Measurements from ENCODE around the gene GPATCH3. TPM values are rescaled to one million over a fixed set of nuclear protein-coding genes. Genes with fewer than 3 reads are reported as not detected.

The GPATCH3 gene
- total and polyA plus RNA-seq, 2 of the 8 experiments (the other 6 are each of a cell fraction or from before 2014, with no cell fraction given) = 7.9 to 17.4 TPM

GRCh38 chr1:26938004-26938658 is 37.9 kb upstream of the GPATCH3 start:
- CTCF ChIA-PET (ENCODE audit: partially characterized antibody) = interaction anchor here (0.8 to 1.1 kb wide), 6 partner anchors 13 to 106 kb away, joined by 3 to 4 read pairs (median 3); no protein-coding TSS in a partner anchor
- peaks cover 0 to 24% of the 10 kb centered on the region in 2 experiments; a peak in 2 of 4 replicates for H3K79me2 ChIP-seq (ENCODE audit: control insufficient read depth in 1 of 2, insufficient read depth in 2 of 2, low read length in 2 of 2)

More at GRCh38 chr1:26938004-26938658, 37.9 kb upstream of the GPATCH3 start:
- no peak for TF ChIP-seq KDM5A (IDR thresholded peaks at IDR 0.05; ENCODE audit: low read length)
- TF ChIP-seq POLR2AphosphoS5 (IDR thresholded peaks at IDR 0.05; ENCODE audit: low read depth, low read length) = peak; percentile 25; the same call in 1 of the 2 replicates
- Histone ChIP-seq H3K27ac (ENCODE audit: low read depth, low read length) (no peak overlapping the region; the same call in 1 of the 2 replicates), H3K9me3 (ENCODE audit: insufficient read depth in 2 of 2, low read depth in 1 of 2, low read length in 1 of 2) (no peaks in the 10 kb centered on the region), H2AK5ac (ENCODE audit: low read depth, low read length) (no peak overlapping the region), H3K23me2 (ENCODE audit: low read depth, low read length) (no peaks in the 10 kb centered on the region), H3K4ac (replicated peaks; ENCODE audit: insufficient read length, low read depth, low read length) (no peak overlapping the region), H3K9ac (replicated peaks in 1 of 4; ENCODE audit: extremely low read depth in 1 of 4, low read depth in 3 of 4, low read length in 3 of 4) (no peak overlapping the region), H4K20me1 (replicated peaks in 1 of 2; ENCODE audit: control insufficient read depth in 1 of 2, insufficient read depth in 2 of 2, low read length in 2 of 2) (peaks cover 8 to 19% of the 10 kb centered on the region in 2 experiments), H4K8ac (ENCODE audit: extremely low read depth, insufficient read depth, low read length) (no peak overlapping the region), H3K4me1 (replicated peaks in 1 of 4; ENCODE audit: control insufficient read depth in 3 of 4, insufficient read depth in 4 of 4, low read length in 3 of 4) (peaks cover 0 to 3% (median 0%) of the 10 kb centered on the region in 4 experiments; a peak in 1 of 7 replicates), H3K4me2 (ENCODE audit: insufficient read depth in 1 of 2, low read depth in 2 of 2, low read length in 2 of 2) (no peak overlapping the region), H3K56ac (replicated peaks; ENCODE audit: insufficient read length, low read depth, low read length) (no peak overlapping the region), H2BK12ac (ENCODE audit: low read depth, low read length) (no peak overlapping the region), H3K4me3 (ENCODE audit: extremely low read depth in 1 of 4, insufficient read depth in 2 of 4, low read depth in 3 of 4, low read length in 4 of 4) (no peak overlapping the region), H3K14ac (ENCODE audit: insufficient read length) (no peak overlapping the region), H2BK15ac (ENCODE audit: low read length) (no peak overlapping the region), H3K23ac (ENCODE audit: insufficient read length) (no peak overlapping the region), H3K36me3 (ENCODE audit: control insufficient read depth in 2 of 4, insufficient read depth in 4 of 4, low read length in 3 of 4) (peaks cover 14 to 55% (median 31%) of the 10 kb centered on the region in 4 experiments), H4K91ac (replicated peaks; ENCODE audit: insufficient read length, low read length) (no peak overlapping the region), H2AFZ (ENCODE audit: low read length) (no peak overlapping the region), H2BK5ac (ENCODE audit: low read depth, low read length) (no peak overlapping the region), H4K5ac (ENCODE audit: insufficient read length, low read depth, low read length) (no peak overlapping the region), H2BK120ac (replicated peaks; ENCODE audit: low read depth, low read length) (no peak overlapping the region), H3K18ac (ENCODE audit: extremely low read depth, low read length) (no peak overlapping the region), H2BK20ac (ENCODE audit: low read length) (no peak overlapping the region), H3K27me3 (replicated peaks in 1 of 4; ENCODE audit: control insufficient read depth in 3 of 4, extremely low read depth in 1 of 4, insufficient read depth in 3 of 4, low read length in 3 of 4) (no peaks in the 10 kb centered on the region), H3K79me1 (ENCODE audit: low read depth, low read length) (peaks cover 8% of the 10 kb centered on the region; the same call in 1 of the 2 replicates)
- FAIRE-seq = no peak
- no peak for DNase-seq (ENCODE audit: low read depth in 1 of 2, low spot score in 2 of 2)
- POLR2A ChIA-PET (ENCODE audit: partially characterized antibody) = interaction anchor here (1.0 to 2.8 kb wide), 7 partner anchors 8 to 48 kb away, joined by 3 to 26 read pairs (median 4); partner anchors contain the start of genes GPATCH3, GPN2 and KDF1
- WGBS, 2 experiments (ENCODE audit: extremely low coverage in 1 of 2, insufficient coverage in 1 of 2, insufficient read length in 1 of 2, insufficient replicate concordance in 2 of 2, low coverage in 1 of 2, low lambda C conversion rate in 2 of 2, missing lambda C conversion rate in 1 of 2) = 91% methylated on average over 4 of the region's 4 CpGs; no CpG with 5 or more reads in 1 of the 2 experiments

All from H1 (cell line).